DND-41 (cell line): ENCODE results near the gene DHX30.

Experiments used
- ATAC-seq: fragments of 200-7000 bp; cut with Tn5 transposase; 3 replicates; pipeline ENCODE4 v1.9.1; 2021; ENCODE audit warnings: low read depth; ENCODE audit not compliant: insufficient read depth
- DNase-seq: peaks from one replicate; pipeline ENCODE4 v3.0.0-alpha.2; 2020
- H2AFZ ChIP-seq: 2 replicates; pipeline ENCODE4 v1.6.0; 2012; ENCODE audit warnings: low read depth, low read length
- H3K27ac ChIP-seq: 2 replicates; pipeline ENCODE4 v1.5.1; 2012; ENCODE audit warnings: low read length, inconsistent platforms
- H3K27me3 ChIP-seq: fragments of 200-600 bp; sonication (generic); 2 replicates; pipeline ENCODE4 v1.6.0; 2012; ENCODE audit warnings: low read length, mild to moderate bottlenecking, inconsistent platforms; ENCODE audit not compliant: insufficient read depth, poor library complexity
- H3K36me3 ChIP-seq: 2 replicates; pipeline ENCODE4 v1.5.1; 2012; ENCODE audit warnings: low read length, inconsistent platforms; ENCODE audit not compliant: insufficient read depth
- H3K4me1 ChIP-seq: 2 replicates; pipeline ENCODE4 v1.5.1; 2012; ENCODE audit warnings: mild to moderate bottlenecking, low read length; ENCODE audit not compliant: insufficient read depth
- H3K4me2 ChIP-seq: 2 replicates; pipeline ENCODE4 v1.6.0; 2012; ENCODE audit warnings: mild to moderate bottlenecking, moderate library complexity, low read length, inconsistent platforms; ENCODE audit not compliant: insufficient read depth
- H3K4me3 ChIP-seq, 2 experiments: fragments of 200-600 bp in 1 of 2; shearing (Covaris generic) in 1 of 2; 2 replicates each; pipeline ENCODE4 v1.5.1; 2012 to 2016; ENCODE audit warnings: inconsistent platforms in 2 of 2, low read length in 2 of 2, mild to moderate bottlenecking in 2 of 2, low read depth in 1 of 2, moderate library complexity in 1 of 2
- H3K79me2 ChIP-seq: 2 replicates; pipeline ENCODE4 v1.6.0; 2012; ENCODE audit warnings: low read length, inconsistent platforms; ENCODE audit not compliant: insufficient read depth
- H3K9ac ChIP-seq: 2 replicates; pipeline ENCODE4 v1.6.0; 2012; ENCODE audit warnings: low read depth, mild to moderate bottlenecking, inconsistent platforms, low read length, moderate library complexity
- H3K9me3 ChIP-seq: 2 replicates; pipeline ENCODE4 v1.5.1; 2012; ENCODE audit warnings: low read length, moderate library complexity, mild to moderate bottlenecking, inconsistent platforms; ENCODE audit not compliant: insufficient read depth, severe bottlenecking
- H4K20me1 ChIP-seq: 2 replicates; pipeline ENCODE4 v1.6.0; 2012; ENCODE audit warnings: low read length; ENCODE audit not compliant: insufficient read depth
- CTCF ChIP-seq: IDR thresholded peaks from 2 replicates; pipeline ENCODE4 v1.5.1; 2012; ENCODE audit warnings: borderline replicate concordance, low read length, moderate library complexity, mild to moderate bottlenecking; ENCODE audit not compliant: poor library complexity, severe bottlenecking; ENCODE audit errors: extremely low read depth
- EZH2 ChIP-seq: IDR thresholded peaks from 3 replicates; pipeline ENCODE4 v1.6.1; 2012; ENCODE audit warnings: borderline replicate concordance, low read depth, mild to moderate bottlenecking, moderate library complexity, low read length, inconsistent platforms; ENCODE audit not compliant: severe bottlenecking

The DHX30 gene

GRCh38 chr3:47846186-47846879, 43.4 kb downstream of the DHX30 start:
- peaks cover 98% of the 10 kb centered on the region for H3K36me3 ChIP-seq
- no peak overlapping the region for H2AFZ ChIP-seq
- no peak overlapping the region for H3K27ac ChIP-seq
- no peaks in the 10 kb centered on the region for H3K79me2 ChIP-seq
- TF ChIP-seq CTCF (no peak), EZH2 (no peak)
- no peak overlapping the region for H3K4me2 ChIP-seq
- no peak for ATAC-seq
- H3K9me3 ChIP-seq: no peaks in the 10 kb centered on the region
- H3K27me3 ChIP-seq: no peaks in the 10 kb centered on the region
- no peak for DNase-seq
- H4K20me1 ChIP-seq: peaks cover 31% of the 10 kb centered on the region
- no peak overlapping the region for H3K9ac ChIP-seq
- H3K4me3 ChIP-seq: no peak overlapping the region
- H3K4me1 ChIP-seq: no peaks in the 10 kb centered on the region

- H3K27ac ChIP-seq: no peak overlapping the region
- no peaks in the 10 kb centered on the region for H3K79me2 ChIP-seq
- H3K9me3 ChIP-seq: no peaks in the 10 kb centered on the region
- no peak for DNase-seq
- H3K9ac ChIP-seq: no peak overlapping the region
- H3K4me1 ChIP-seq: no peaks in the 10 kb centered on the region
- H2AFZ ChIP-seq: no peak overlapping the region
- TF ChIP-seq CTCF (no peak), EZH2 (no peak)
- H3K27me3 ChIP-seq: no peaks in the 10 kb centered on the region
- ATAC-seq: no peak
- H3K4me2 ChIP-seq: no peak overlapping the region
- peaks cover 93% of the 10 kb centered on the region for H3K36me3 ChIP-seq
- H3K4me3 ChIP-seq: no peak overlapping the region
- peaks cover 28% of the 10 kb centered on the region for H4K20me1 ChIP-seq
Observed at GRCh38 chr3:47846880-47847248, 43.9 kb downstream of the DHX30 start.

- H3K4me2 ChIP-seq: no peak overlapping the region
- no peaks in the 10 kb centered on the region for H3K9me3 ChIP-seq
- H3K4me3 ChIP-seq: no peak overlapping the region
- peaks cover 92% of the 10 kb centered on the region for H3K36me3 ChIP-seq
- TF ChIP-seq CTCF: no peak
- no peak for TF ChIP-seq EZH2
- no peak for DNase-seq
- H4K20me1 ChIP-seq: peaks cover 28% of the 10 kb centered on the region
- no peak overlapping the region for H3K27ac ChIP-seq
- no peak overlapping the region for H3K9ac ChIP-seq
- H3K79me2 ChIP-seq: no peaks in the 10 kb centered on the region
- no peak overlapping the region for H2AFZ ChIP-seq
- no peaks in the 10 kb centered on the region for H3K4me1 ChIP-seq
- H3K27me3 ChIP-seq: no peaks in the 10 kb centered on the region
- no peak for ATAC-seq
Observed at GRCh38 chr3:47847260-47847659, 44.3 kb downstream of the DHX30 start.
